Adrenal gland (tissue), 5 donors: Measurements from ENCODE around the gene SGTB.

Experiments
- CTCF ChIP-seq, 6 experiments: fragments of 450-650 bp in 4 of 6; fragments of 200-600 bp in 2 of 6; sonication (generic) in 1 of 6; IDR thresholded peaks; 1 replicate in 5 of 6; 2 replicates in 1 of 6; pipeline versions ENCODE4 v1.5.1 to v1.8.0; 2016 to 2021; ENCODE audit warnings: antibody characterized with exemption in 6 of 6, mild to moderate bottlenecking in 2 of 6, moderate library complexity in 1 of 6
- POLR2A ChIP-seq, 2 donors: fragments of 450-650 bp; IDR thresholded peaks; one replicate each; pipeline ENCODE4 v1.6.1; 2017; ENCODE audit warnings: antibody characterized with exemption in 2 of 2, mild to moderate bottlenecking in 2 of 2, moderate library complexity in 1 of 2
- donor health status: DM: no; HTN: no; CAD: no.

GRCh38 chr5:65730910-65731309, 9.0 kb upstream of the SGTB start:
- TF ChIP-seq POLR2A (IDR thresholded peaks at IDR 0.05) (no peak), CTCF (IDR thresholded peaks at IDR 0.05) (no peak)
